Lung (tissue), 12 donors: ENCODE measurements around the gene SEL1L3. TPM values are rescaled to one million over a fixed set of nuclear protein-coding genes. Genes with fewer than 3 reads are reported as not detected.

ENCODE experiments used
- ATAC-seq: fragments of 200-7000 bp; cut with Tn5 transposase; one replicate; pipeline ENCODE4 v1.9.1; 2020; ENCODE audit warnings: moderate number of reproducible peaks; ENCODE audit not compliant: insufficient read depth, low FRiP score
- DNase-seq, 3 donors: peaks; one replicate each; pipeline ENCODE4 v3.0.0-alpha.2; 2013 to 2017
- H3K27ac ChIP-seq, 2 donors: one replicate each; pipeline ENCODE4 v1.5.1; 2013; ENCODE audit warnings: mild to moderate bottlenecking in 2 of 2, moderate library complexity in 2 of 2, control low read depth in 1 of 2, inconsistent platforms in 1 of 2, low read depth in 1 of 2, low read length in 1 of 2
- H3K27me3 ChIP-seq, 3 donors: one replicate each; pipeline ENCODE4 v1.5.1; 2013; ENCODE audit warnings: low read length in 2 of 3; ENCODE audit not compliant: control insufficient read depth in 3 of 3, insufficient read depth in 3 of 3
- H3K36me3 ChIP-seq, 4 donors: one replicate each; pipeline ENCODE4 v1.5.1; 2013; ENCODE audit warnings: low read length in 4 of 4, mild to moderate bottlenecking in 1 of 4, moderate library complexity in 1 of 4; ENCODE audit not compliant: control insufficient read depth in 4 of 4, insufficient read depth in 4 of 4
- H3K4me1 ChIP-seq, 5 donors: one replicate each; pipeline ENCODE4 v1.5.1; 2013; ENCODE audit warnings: low read length in 5 of 5, mild to moderate bottlenecking in 2 of 5, moderate library complexity in 1 of 5; ENCODE audit not compliant: control insufficient read depth in 5 of 5, insufficient read depth in 5 of 5
- H3K4me3 ChIP-seq: one replicate; pipeline ENCODE4 v1.5.1; 2013; ENCODE audit warnings: mild to moderate bottlenecking, control low read depth, moderate library complexity
- H3K9ac ChIP-seq, 2 donors: one replicate each; pipeline ENCODE4 v1.5.1; 2013; ENCODE audit warnings: low read length in 2 of 2, control low read depth in 1 of 2; ENCODE audit not compliant: insufficient read depth in 1 of 2
- H3K9me3 ChIP-seq, 4 donors: one replicate each; pipeline ENCODE4 v1.5.1; 2013; ENCODE audit warnings: low read length in 3 of 4, mild to moderate bottlenecking in 1 of 4, moderate library complexity in 1 of 4; ENCODE audit not compliant: control insufficient read depth in 4 of 4, insufficient read depth in 3 of 4
- CTCF ChIP-seq: IDR thresholded peaks from 2 replicates; pipeline ENCODE4 v1.5.1; 2012; ENCODE audit warnings: mild to moderate bottlenecking; ENCODE audit errors: control extremely low read depth, extremely low read depth
- WGBS, 2 donors: extraction: QIAGEN DNeasy Blood & Tissue Kit; methylation state at CpG; one replicate each; pipeline ENCODE4 v1.1.7; 2013; 5-methylcytosine and 5-hydroxymethylcytosine counted together
- polyA plus RNA-seq, 2 donors: library from polyadenylated mRNA; stranded (reverse); fragments of 200-250 nt; gene quantifications; one replicate each; pipeline ENCODE4 v1.2.1, GENCODE V29; 2013
- total RNA-seq, 2 donors: library from RNA; depleted of rRNA in 1 of 2; stranded (reverse); fragments of >200 nt in 1 of 2; gene quantifications; one replicate each; pipeline ENCODE4 v1.2.1, GENCODE V29; 2014 to 2021
- donor health status: control.
- donor health status: control.
- donor health status: Bipolar disorder and iron deficiency.
- donor health status: healthy.
- donor health status: DM: yes; HTN: yes; CAD: no.

The SEL1L3 gene
- total and polyA plus RNA-seq, 4 donors = 29.2 to 93.3 (median 57.1) TPM

GRCh38 chr4:25882226-25882625 lies 19.4 kb upstream of the SEL1L3 start:
- peaks cover 0 to 3% (median 0%) of the 10 kb centered on the region in 4 donors for H3K9me3 ChIP-seq
- no peak for DNase-seq
- no peak for ATAC-seq
- H3K4me3 ChIP-seq = no peak overlapping the region
- TF ChIP-seq CTCF = no peak
- H3K27ac ChIP-seq = no peak overlapping the region
- no peak overlapping the region for H3K9ac ChIP-seq
- H3K4me1 ChIP-seq = peaks cover 0 to 14% (median 0%) of the 10 kb centered on the region in 5 donors
- WGBS, 2 donors = 94 to 98% methylated on average over 4 of the region's 4 CpGs
- H3K36me3 ChIP-seq = no peaks in the 10 kb centered on the region
- no peaks in the 10 kb centered on the region for H3K27me3 ChIP-seq

GRCh38 chr4:25881193-25881592 lies 18.4 kb upstream of the SEL1L3 start:
- no peak overlapping the region for H3K9ac ChIP-seq
- H3K4me3 ChIP-seq = no peak overlapping the region
- ATAC-seq (no peak), DNase-seq (no peak)
- H3K36me3 ChIP-seq = no peaks in the 10 kb centered on the region
- no peaks in the 10 kb centered on the region for H3K27me3 ChIP-seq
- H3K9me3 ChIP-seq = peaks cover 0 to 3% (median 0%) of the 10 kb centered on the region in 4 donors
- H3K4me1 ChIP-seq = peaks cover 0 to 14% (median 0%) of the 10 kb centered on the region in 5 donors
- TF ChIP-seq CTCF = no peak
- WGBS, 2 donors = 64 to 72% methylated on average over 4 of the region's 4 CpGs
- no peak overlapping the region for H3K27ac ChIP-seq

- no peak for TF ChIP-seq CTCF
- no peak overlapping the region for H3K9ac ChIP-seq
- H3K4me1 ChIP-seq = peaks cover 0 to 14% (median 0%) of the 10 kb centered on the region in 5 donors
- no peak overlapping the region for H3K4me3 ChIP-seq
- 50 to 51% methylated on average over 7 of the region's 7 CpGs for WGBS, 2 donors
- H3K27me3 ChIP-seq = no peaks in the 10 kb centered on the region
- no peaks in the 10 kb centered on the region for H3K36me3 ChIP-seq
- H3K9me3 ChIP-seq = peaks cover 0 to 3% (median 0%) of the 10 kb centered on the region in 4 donors
- no peak overlapping the region for H3K27ac ChIP-seq
- ATAC-seq (no peak), DNase-seq (no peak)
Measured at GRCh38 chr4:25879991-25880651, 17.3 kb upstream of the SEL1L3 start.
